ENCODE data around the gene PUSL1.

The PUSL1 gene

GRCh38 chr1:1296070-1297061, 12.0 kb upstream of the PUSL1 start:
- no peaks in the 10 kb centered on the region for H3K9me3 ChIP-seq (ENCODE audit: insufficient read depth, low read length)
- no peaks in the 10 kb centered on the region for H3K4me1 ChIP-seq (ENCODE audit: low read length)
- H3K36me3 ChIP-seq (replicated peaks; ENCODE audit: low read depth, low read length) = no peaks in the 10 kb centered on the region
- H2AFZ ChIP-seq (ENCODE audit: low read depth, low read length) = no peak overlapping the region
- no peak overlapping the region for H3K4me2 ChIP-seq (ENCODE audit: low read length)
- no peaks in the 10 kb centered on the region for H3K79me2 ChIP-seq (ENCODE audit: low read length)
- TF ChIP-seq CTCF (IDR thresholded peaks at IDR 0.05; ENCODE audit: low read depth, low read length) (no peak), EZH2phosphoT487 (IDR thresholded peaks at IDR 0.05; ENCODE audit: low read depth) (no peak)
- H3K9ac ChIP-seq (ENCODE audit: low read length) = no peak overlapping the region
- no peak overlapping the region for H3K27ac ChIP-seq (ENCODE audit: low read length)
- H3K4me3 ChIP-seq (ENCODE audit: low read length) = no peak overlapping the region
- H4K20me1 ChIP-seq (ENCODE audit: insufficient read depth, low read length) = no peaks in the 10 kb centered on the region
- no peaks in the 10 kb centered on the region for H3K27me3 ChIP-seq (ENCODE audit: low read depth, low read length)

- Histone ChIP-seq H3K27ac (ENCODE audit: low read length) (no peak overlapping the region), H3K9ac (ENCODE audit: low read length) (no peak overlapping the region)
These were observed 10.5 kb upstream of the PUSL1 start for GRCh38 chr1:1297802-1298424.

GRCh38 chr1:1298861-1299685, 9.3 kb upstream of the PUSL1 start:
- Histone ChIP-seq H3K4me2 (ENCODE audit: low read length) (no peak overlapping the region), H3K79me2 (ENCODE audit: low read length) (no peaks in the 10 kb centered on the region), H3K9ac (ENCODE audit: low read length) (no peak overlapping the region), H3K27me3 (ENCODE audit: low read depth, low read length) (no peaks in the 10 kb centered on the region), H3K27ac (ENCODE audit: low read length) (no peak overlapping the region), H3K36me3 (replicated peaks; ENCODE audit: low read depth, low read length) (no peaks in the 10 kb centered on the region), H2AFZ (ENCODE audit: low read depth, low read length) (no peak overlapping the region), H4K20me1 (ENCODE audit: insufficient read depth, low read length) (0 out of 2 replicates have a peak, but pooled peaks cover 3% of the 10 kb centered on the region), H3K4me1 (ENCODE audit: low read length) (no peaks in the 10 kb centered on the region), H3K9me3 (ENCODE audit: insufficient read depth, low read length) (no peaks in the 10 kb centered on the region), H3K4me3 (ENCODE audit: low read length) (no peak overlapping the region)
- no peak for TF ChIP-seq CTCF (IDR thresholded peaks at IDR 0.05; ENCODE audit: low read depth, low read length)
- TF ChIP-seq EZH2phosphoT487 (IDR thresholded peaks at IDR 0.05; ENCODE audit: low read depth) = no peak

More at GRCh38 chr1:1297802-1298424, 10.5 kb upstream of the PUSL1 start:
- no peaks in the 10 kb centered on the region for H3K9me3 ChIP-seq (ENCODE audit: insufficient read depth, low read length)
- no peak overlapping the region for H3K4me3 ChIP-seq (ENCODE audit: low read length)
- no peak overlapping the region for H3K4me2 ChIP-seq (ENCODE audit: low read length)
- TF ChIP-seq EZH2phosphoT487 (IDR thresholded peaks at IDR 0.05; ENCODE audit: low read depth) = no peak
- TF ChIP-seq CTCF (IDR thresholded peaks at IDR 0.05; ENCODE audit: low read depth, low read length) = no peak
- no peaks in the 10 kb centered on the region for H3K4me1 ChIP-seq (ENCODE audit: low read length)
- no peaks in the 10 kb centered on the region for H3K79me2 ChIP-seq (ENCODE audit: low read length)
- no peaks in the 10 kb centered on the region for H3K27me3 ChIP-seq (ENCODE audit: low read depth, low read length)
- H4K20me1 ChIP-seq (ENCODE audit: insufficient read depth, low read length) = 0 out of 2 replicates have a peak, but pooled peaks cover 3% of the 10 kb centered on the region
- no peaks in the 10 kb centered on the region for H3K36me3 ChIP-seq (replicated peaks; ENCODE audit: low read depth, low read length)
- no peak overlapping the region for H2AFZ ChIP-seq (ENCODE audit: low read depth, low read length)

All from OCI-LY3 (cell line).